ENCODE data around the gene HS1BP3.
A peak's percentile ranks its signal among the peaks of the same experiment; 100 is the strongest.

HS1BP3 gene

GRCh38 chr2:20599861-20600461 is 50.9 kb downstream of the HS1BP3 start:
- DNase-seq (ENCODE audit: low spot score), result peak; percentile 68

GRCh38 chr2:20599001-20599600 is 51.8 kb downstream of the HS1BP3 start:
- DNase-seq (ENCODE audit: low spot score), result no peak

DNA sequence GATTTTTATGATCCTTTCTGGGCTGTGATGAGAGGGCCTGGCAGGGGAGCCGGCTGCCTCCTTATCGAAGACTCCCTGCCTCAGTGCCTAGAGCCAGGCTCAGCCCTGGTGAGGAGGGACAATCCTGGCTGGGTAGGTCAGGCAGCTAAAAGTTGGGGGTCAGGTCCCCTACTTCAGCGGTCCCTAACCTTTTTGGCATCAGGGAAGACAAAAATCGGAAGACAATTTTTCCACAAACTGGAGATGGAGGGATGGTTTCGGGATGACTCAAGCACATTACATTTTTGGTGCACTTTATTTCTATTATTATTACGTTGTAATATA is 53.1 kb downstream of the HS1BP3 start:
- no peak for DNase-seq (ENCODE audit: low spot score)

DNA sequence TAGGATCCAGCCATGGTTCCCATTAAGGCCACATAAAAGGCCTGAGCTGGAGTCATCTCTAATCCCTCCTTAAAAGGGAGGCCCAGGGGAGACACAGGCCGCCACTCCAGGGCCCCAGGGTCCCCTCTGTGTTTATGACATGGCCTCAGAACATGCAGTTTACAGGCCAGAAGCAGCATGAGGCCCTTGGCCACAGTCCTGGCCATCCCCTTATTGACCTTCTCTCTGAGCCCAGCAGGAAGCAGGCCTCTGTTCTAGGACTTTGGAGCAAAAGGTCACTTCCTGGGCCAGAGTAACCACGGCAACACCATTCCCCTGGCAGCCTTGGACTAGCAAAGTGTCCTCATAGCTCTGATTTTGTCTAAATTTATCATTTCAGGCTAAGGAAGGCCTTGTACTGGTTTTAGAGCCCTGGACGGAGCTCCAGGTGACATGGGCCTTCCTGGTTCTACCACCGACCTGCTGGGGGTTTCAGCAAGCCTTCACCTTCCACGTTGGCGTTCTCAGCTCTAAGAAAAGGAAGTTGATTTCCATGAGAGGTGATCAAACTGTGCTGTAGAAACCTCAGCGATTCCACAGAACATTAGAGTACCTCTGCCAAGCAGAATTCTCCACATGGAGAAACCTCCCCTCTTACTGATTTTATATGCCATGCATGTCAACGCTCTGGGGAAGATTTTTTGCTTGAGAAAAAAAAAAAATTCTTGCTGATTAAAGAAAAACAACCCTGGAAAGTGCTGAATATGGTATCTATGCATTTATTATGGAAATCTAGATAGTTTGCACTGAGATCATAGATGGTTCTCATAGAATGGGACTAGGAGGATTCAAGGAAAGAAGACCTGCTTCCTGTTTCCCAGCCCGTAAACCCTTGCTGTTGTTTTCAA is 53.7 kb downstream of the HS1BP3 start:
- no peak for DNase-seq (ENCODE audit: low spot score)

GRCh38 chr2:20596193-20596972 is 54.5 kb downstream of the HS1BP3 start:
- no peak for DNase-seq (ENCODE audit: low spot score)

DNA sequence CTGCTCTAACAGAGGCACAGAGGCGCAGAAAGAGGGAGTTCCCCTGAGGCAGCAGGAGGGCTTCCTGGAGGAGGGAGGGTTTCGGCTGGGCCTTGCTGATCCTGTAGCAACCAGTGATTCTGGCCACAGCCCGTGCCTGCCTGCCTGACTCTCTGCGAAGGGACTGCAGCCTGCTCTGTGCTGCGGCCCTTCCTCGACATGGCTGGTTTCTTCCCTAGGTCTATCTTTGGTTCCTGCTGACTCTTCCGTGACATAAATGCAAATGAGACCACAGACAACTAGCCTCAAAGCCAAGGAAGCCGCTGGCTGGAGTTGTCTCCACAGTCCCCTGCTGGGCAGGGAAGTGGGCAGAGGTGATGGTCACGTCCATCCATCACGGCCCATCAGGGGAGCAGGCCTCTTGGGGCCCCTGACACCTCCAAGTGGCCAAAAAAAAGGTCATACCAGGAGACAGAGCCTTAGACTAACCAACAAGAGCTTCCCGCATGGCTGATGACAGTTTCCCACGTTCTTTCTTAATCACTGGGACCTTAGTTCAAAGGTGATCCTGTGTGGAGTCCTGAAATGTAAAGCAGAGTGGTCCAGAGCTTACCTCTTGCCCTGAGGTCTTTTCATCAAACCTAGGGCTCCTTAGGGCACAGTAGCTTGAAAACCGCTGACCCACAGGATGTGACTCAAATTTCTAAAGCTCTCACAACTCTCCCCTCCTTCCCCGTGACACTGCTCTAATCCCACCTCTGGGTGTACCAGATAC is 55.3 kb downstream of the HS1BP3 start:
- no peak for DNase-seq (ENCODE audit: low spot score)

DNA sequence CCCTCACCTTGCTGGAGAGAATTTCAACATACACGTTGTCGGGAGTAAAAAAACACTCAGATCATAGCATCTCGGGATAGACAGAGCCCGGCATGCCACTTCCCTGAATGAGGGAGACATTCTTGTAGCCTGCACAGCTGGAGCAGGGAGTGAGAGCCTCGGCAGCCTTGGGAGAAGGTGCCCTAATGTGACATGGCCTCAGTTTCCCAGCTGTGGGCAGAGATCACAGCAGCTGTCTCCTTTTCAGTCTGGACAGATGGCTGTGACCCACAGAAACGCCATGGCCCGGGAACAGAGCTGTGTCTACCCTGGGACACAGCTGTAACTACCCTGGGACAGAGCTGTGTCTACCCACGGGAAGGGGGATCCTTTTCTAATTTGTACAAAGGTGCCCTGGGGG is 55.9 kb downstream of the HS1BP3 start:
- no peak for DNase-seq (ENCODE audit: low spot score)

- no peak for DNase-seq (ENCODE audit: low spot score)
Measured at GRCh38 chr2:20594048-20594750, 56.7 kb downstream of the HS1BP3 start.

GRCh38 chr2:20593072-20594034 is 57.5 kb downstream of the HS1BP3 start:
- peak; percentile 30 for DNase-seq (ENCODE audit: low spot score)

DNA sequence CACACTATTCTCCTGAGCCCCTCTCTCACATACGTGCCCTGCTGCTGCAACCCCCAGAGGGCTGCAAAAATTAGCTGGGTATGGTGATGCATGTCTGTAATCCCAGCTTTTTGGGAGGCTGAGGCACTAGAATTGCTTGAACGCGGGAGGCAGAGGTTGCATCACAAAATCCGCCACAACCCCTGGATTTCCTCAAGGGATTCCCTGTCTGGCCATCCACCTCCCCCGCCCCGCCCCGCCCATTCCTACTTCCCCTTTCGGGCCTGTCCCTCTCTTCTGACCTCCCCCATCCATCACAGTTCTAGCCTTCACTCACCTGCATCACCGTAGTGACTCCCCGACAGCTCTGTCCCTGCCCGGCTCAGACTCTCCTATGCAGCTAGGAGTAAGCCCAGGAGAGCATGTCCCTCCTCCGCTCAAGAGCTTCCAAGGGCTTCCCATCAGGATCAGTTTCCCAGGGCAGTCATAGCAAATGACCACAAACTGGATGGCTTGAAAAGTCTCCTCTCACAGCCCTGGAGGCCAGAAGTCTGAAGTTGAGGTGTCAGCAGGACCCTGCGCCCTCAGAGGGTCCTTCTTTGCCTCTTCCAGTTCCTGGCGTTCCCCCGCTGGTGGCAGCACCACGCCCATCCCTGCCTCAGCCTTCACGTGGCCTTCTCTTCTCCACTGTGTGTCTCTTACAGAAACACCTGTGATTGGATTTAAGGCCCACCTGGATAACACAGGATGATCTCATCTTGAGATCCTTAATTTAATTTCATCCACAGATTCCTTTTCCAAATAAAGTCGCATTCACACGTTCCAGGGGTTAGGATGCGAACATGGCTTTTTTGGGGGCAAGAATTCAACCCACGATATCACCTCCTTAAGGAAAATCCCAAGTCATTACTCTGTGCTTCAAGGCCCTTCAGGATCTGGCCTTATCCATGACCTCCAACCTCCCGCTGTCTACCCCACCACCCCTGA is 58.5 kb downstream of the HS1BP3 start:
- no peak for DNase-seq (ENCODE audit: low spot score)

DNA sequence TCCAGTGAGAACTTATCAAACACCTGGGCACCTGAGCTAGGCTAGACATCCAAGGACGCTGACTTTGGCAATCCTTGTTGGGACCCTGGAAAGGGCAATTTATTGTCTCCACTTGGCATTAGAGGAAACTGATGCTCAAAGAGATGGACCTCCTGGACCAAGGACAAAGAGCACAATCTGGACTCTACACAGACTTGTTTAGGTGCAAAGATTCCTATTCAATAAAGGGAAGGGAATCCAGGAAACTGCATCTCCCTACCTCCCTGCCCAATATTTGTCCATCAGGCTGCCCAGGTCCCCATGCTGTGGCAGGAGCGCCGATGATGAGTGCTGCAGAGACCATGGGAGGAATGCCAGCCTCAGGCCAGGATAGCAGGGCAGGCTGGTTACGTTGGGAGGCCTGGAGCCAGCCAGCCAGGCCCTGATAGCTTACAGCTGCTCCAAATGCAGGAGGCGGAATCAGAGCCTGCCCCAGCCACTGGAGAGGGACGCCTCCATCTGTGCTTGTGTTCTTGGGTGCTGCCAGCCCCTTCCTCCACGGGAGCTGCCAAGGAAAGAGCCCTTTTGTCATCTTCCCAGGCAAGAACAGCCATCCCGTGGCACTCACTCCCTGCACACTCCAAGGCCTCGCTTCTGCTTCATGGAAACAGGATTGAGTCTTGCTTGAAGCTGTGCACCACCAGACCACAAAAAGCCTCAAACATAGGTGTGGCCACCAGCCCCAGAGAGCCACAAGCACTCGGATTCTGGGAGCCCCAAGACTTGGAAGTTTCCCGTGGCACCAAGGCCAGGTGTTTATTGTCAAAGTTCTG is 60.0 kb downstream of the HS1BP3 start:
- no peak for DNase-seq (ENCODE audit: low spot score)

GRCh38 chr2:20589975-20590703 is 60.8 kb downstream of the HS1BP3 start:
- DNase-seq (ENCODE audit: low spot score), result no peak

GRCh38 chr2:20588918-20589871 is 61.7 kb downstream of the HS1BP3 start:
- no peak for DNase-seq (ENCODE audit: low spot score)

DNA sequence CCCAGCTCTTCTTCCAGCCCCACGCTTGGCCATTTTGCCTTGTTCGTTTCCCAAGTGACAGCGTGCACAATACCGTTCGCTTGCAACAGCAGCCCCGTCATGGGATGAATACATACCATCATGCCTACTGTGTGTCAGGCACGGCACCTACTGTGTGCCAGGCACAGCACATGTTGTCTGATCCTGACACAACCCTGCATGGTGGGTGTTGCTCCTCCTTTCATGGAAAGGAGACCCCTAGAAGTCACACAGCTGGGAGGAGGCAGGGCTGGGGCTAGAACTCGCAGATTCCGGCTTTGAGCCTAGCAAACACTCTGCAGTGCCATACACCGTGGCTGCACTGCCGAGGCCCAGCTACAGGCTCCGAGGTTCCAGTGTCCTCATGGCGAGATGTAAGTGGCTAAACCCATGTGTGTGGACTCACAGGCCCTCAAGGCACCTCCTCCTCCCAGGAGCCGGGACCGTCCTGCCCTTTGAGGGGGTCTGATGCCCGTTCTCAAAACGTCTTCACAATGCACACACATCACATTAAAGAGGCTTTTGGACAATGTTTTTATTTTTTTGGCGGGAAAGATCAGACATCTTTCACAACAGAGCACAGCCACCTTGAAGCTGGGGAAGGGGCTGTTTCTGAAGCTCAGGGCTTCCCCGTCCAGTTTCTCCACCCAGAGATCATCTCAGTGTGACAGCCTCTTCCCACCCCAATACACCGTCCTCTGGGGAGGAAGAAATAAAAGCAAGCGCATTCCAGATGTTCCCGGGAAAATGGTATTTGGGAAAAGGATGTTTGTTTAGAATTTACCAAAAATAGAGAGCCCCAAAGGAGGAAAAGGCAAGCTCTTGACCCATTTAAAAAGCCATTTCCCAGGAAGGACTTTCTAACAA is 64.9 kb downstream of the HS1BP3 start:
- no peak for DNase-seq (ENCODE audit: low spot score)

DNA sequence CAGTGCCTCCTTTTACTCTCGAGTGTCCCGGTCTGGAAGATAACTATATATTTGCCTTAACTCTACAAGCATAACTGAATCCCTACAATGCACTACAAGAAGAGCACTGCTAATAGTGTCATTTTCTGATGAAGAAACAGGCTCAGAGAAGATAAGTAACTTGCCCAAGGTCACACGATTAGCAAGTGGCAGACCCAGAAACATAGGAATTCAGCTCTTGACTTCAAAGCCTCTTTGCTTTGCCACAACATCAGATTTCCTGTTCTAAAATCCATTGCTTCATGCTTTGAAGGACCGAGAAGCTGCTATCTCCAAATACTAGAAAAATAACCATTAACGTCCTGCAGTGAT is 65.6 kb downstream of the HS1BP3 start:
- DNase-seq (ENCODE audit: low spot score), result no peak

Data from COLO829 (cell line).